PFSK-1 (cell line): ENCODE results near the gene CORIN.

ENCODE experiments used
- POLR2AphosphoS5 ChIP-seq: IDR thresholded peaks from 2 replicates; pipeline ENCODE4 v1.6.1; 2012; ENCODE audit warnings: low read depth, mild to moderate bottlenecking, control low read depth, low read length, moderate library complexity
- REST ChIP-seq, 2 experiments: IDR thresholded peaks; 2 replicates each; pipeline versions ENCODE4 v1.6.1 to v1.8.0; 2011 to 2012; ENCODE audit warnings: low read depth in 2 of 2, low read length in 2 of 2, control low read depth in 1 of 2, inconsistent platforms in 1 of 2, mild to moderate bottlenecking in 1 of 2, moderate library complexity in 1 of 2; ENCODE audit not compliant: insufficient read depth in 1 of 2
- SIN3A ChIP-seq: IDR thresholded peaks from 2 replicates; pipeline ENCODE4 v1.6.1; 2012; ENCODE audit warnings: mild to moderate bottlenecking, low read length, moderate library complexity, borderline replicate concordance; ENCODE audit not compliant: insufficient read depth
- TAF1 ChIP-seq: IDR thresholded peaks from 2 replicates; pipeline ENCODE4 v1.6.1; 2012; ENCODE audit warnings: low read length, control low read depth, borderline replicate concordance; ENCODE audit not compliant: insufficient read depth

- no peak for TF ChIP-seq TAF1
- no peak for TF ChIP-seq POLR2AphosphoS5
- no peak for TF ChIP-seq SIN3A
- no peak for TF ChIP-seq REST (IDR thresholded peaks at IDR 0.05; ENCODE audit: insufficient read depth in 1 of 2, low read depth in 2 of 2, low read length in 2 of 2)
These were observed 566 bp downstream of the CORIN start for GRCh38 chr4:47837094-47837907.
